ENCODE data around the gene FOLR1. TPM values are rescaled to one million over a fixed set of nuclear protein-coding genes. Genes with fewer than 3 reads are reported as not detected.
A peak's percentile ranks its signal among the peaks of the same experiment; 100 is the strongest.

FOLR1 gene
- total RNA-seq, 1 experiment from 2014 or later = 93.4 TPM

DNA sequence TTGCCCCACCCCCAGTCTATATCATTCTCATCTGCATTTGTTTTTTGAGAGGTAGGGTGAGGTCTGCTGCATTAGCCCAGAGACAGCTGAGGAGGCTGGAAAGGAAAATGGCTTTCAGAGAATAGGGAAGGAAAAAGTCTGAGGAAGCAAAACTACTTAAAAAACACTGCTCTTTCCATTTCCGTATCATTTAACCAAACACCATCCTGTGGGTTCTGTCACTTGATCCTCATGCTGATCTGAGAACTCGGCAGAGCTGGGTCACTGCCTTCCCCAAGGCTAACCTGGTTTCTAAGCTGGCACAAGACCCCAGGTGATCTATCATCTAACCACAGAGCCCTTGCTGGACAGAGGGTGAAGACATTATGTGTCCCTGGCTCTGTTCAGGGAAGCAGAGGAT is 25.9 kb downstream of the FOLR1 start:
- no peaks in the 10 kb centered on the region for H3K9me3 ChIP-seq
- ChIA-PET POLR2A (interaction anchor here (0.6 kb wide), 1 partner anchor 110 kb away, joined by 3 read pairs; no protein-coding TSS in a partner anchor), CTCF (no interaction called here)
- H3K27ac Mint-ChIP-seq (ENCODE audit: unreplicated experiment) = no peak overlapping the region
- H3K36me3 ChIP-seq (ENCODE audit: control insufficient read depth, insufficient read depth, low read length) = no peaks in the 10 kb centered on the region
- H3K27me3 ChIP-seq (replicated peaks; ENCODE audit: control insufficient read depth, insufficient read depth, low read length) = no peaks in the 10 kb centered on the region
- peaks cover 9% of the 10 kb centered on the region for H3K27me3 Mint-ChIP-seq (ENCODE audit: insufficient read depth, unreplicated experiment)
- intact Hi-C loops (cut with micrococcal nuclease; ENCODE audit: unreplicated experiment) = no loop called here
- H3K4me3 Mint-ChIP-seq (ENCODE audit: unreplicated experiment) = no peak overlapping the region
- peaks cover 10% of the 10 kb centered on the region for H3K4me1 Mint-ChIP-seq (ENCODE audit: low read depth, unreplicated experiment)
- no peak overlapping the region for H3K4me3 ChIP-seq (ENCODE audit: low read depth, low read length)
- peaks cover 11% of the 10 kb centered on the region for H3K4me1 ChIP-seq
- no peak for TF ChIP-seq CTCF (IDR thresholded peaks at IDR 0.05; ENCODE audit: insufficient read depth in 1 of 2, low read depth in 1 of 2, low read length in 1 of 2, severe bottlenecking in 1 of 2, unreplicated experiment in 1 of 2)
- peaks cover 1% of the 10 kb centered on the region for H3K36me3 Mint-ChIP-seq (ENCODE audit: insufficient read depth, unreplicated experiment)
- BruUV-seq (replicated peaks) = no TSS peak
- no peaks in the 10 kb centered on the region for H3K9me3 Mint-ChIP-seq (ENCODE audit: unreplicated experiment)
- DNase-seq = peak in 1 of 2 experiments; percentile 19

GRCh38 chr11:72218251-72218745 is 26.4 kb downstream of the FOLR1 start:
- TF ChIP-seq CTCF (IDR thresholded peaks at IDR 0.05; ENCODE audit: insufficient read depth in 1 of 2, low read depth in 1 of 2, low read length in 1 of 2, severe bottlenecking in 1 of 2, unreplicated experiment in 1 of 2) = no peak
- Mint-ChIP-seq H3K4me1 (ENCODE audit: low read depth, unreplicated experiment) (peaks cover 12% of the 10 kb centered on the region), H3K27ac (ENCODE audit: unreplicated experiment) (no peak overlapping the region), H3K36me3 (ENCODE audit: insufficient read depth, unreplicated experiment) (peaks cover 6% of the 10 kb centered on the region), H3K9me3 (ENCODE audit: unreplicated experiment) (no peaks in the 10 kb centered on the region), H3K4me3 (ENCODE audit: unreplicated experiment) (no peak overlapping the region), H3K27me3 (ENCODE audit: insufficient read depth, unreplicated experiment) (peaks cover 9% of the 10 kb centered on the region)
- intact Hi-C loops (cut with micrococcal nuclease; ENCODE audit: unreplicated experiment) = no loop called here
- Histone ChIP-seq H3K4me3 (ENCODE audit: low read depth, low read length) (no peak overlapping the region), H3K36me3 (ENCODE audit: control insufficient read depth, insufficient read depth, low read length) (no peaks in the 10 kb centered on the region), H3K9me3 (no peaks in the 10 kb centered on the region), H3K4me1 (peaks cover 11% of the 10 kb centered on the region), H3K27me3 (replicated peaks; ENCODE audit: control insufficient read depth, insufficient read depth, low read length) (no peaks in the 10 kb centered on the region)
- ChIA-PET CTCF (no interaction called here), POLR2A (interaction anchor here (0.6 kb wide), 1 partner anchor 110 kb away, joined by 3 read pairs; no protein-coding TSS in a partner anchor)
- peak in 1 of 2 experiments; percentile 26 for DNase-seq
- no TSS peak for BruUV-seq (replicated peaks)

GRCh38 chr11:72220696-72221363 is 28.9 kb downstream of the FOLR1 start:
- H3K27me3 ChIP-seq (replicated peaks; ENCODE audit: control insufficient read depth, insufficient read depth, low read length) = no peaks in the 10 kb centered on the region
- BruUV-seq (replicated peaks) = no TSS peak
- intact Hi-C loops (cut with micrococcal nuclease; ENCODE audit: unreplicated experiment) = loop anchor here (5.0 kb wide), 3 partner anchors 39 to 274 kb away; no protein-coding TSS in a partner anchor
- Mint-ChIP-seq H3K9me3 (ENCODE audit: unreplicated experiment) (no peaks in the 10 kb centered on the region), H3K27ac (ENCODE audit: unreplicated experiment) (no peak overlapping the region), H3K4me1 (ENCODE audit: low read depth, unreplicated experiment) (peaks cover 19% of the 10 kb centered on the region), H3K36me3 (ENCODE audit: insufficient read depth, unreplicated experiment) (peaks cover 21% of the 10 kb centered on the region), H3K27me3 (ENCODE audit: insufficient read depth, unreplicated experiment) (peaks cover 7% of the 10 kb centered on the region), H3K4me3 (ENCODE audit: unreplicated experiment) (no peak overlapping the region)
- DNase-seq = peak in 1 of 2 experiments; percentile 33
- CTCF ChIA-PET = interaction anchor here (0.6 kb wide), 1 partner anchor 51 kb away, joined by 5 read pairs; no protein-coding TSS in a partner anchor
- POLR2A ChIA-PET = no interaction called here
- TF ChIP-seq CTCF (IDR thresholded peaks at IDR 0.05; ENCODE audit: insufficient read depth in 1 of 2, low read depth in 1 of 2, low read length in 1 of 2, severe bottlenecking in 1 of 2, unreplicated experiment in 1 of 2) = no peak
- H3K4me3 ChIP-seq (ENCODE audit: low read depth, low read length) = no peak overlapping the region
- no peaks in the 10 kb centered on the region for H3K9me3 ChIP-seq
- no peaks in the 10 kb centered on the region for H3K36me3 ChIP-seq (ENCODE audit: control insufficient read depth, insufficient read depth, low read length)
- peaks cover 14% of the 10 kb centered on the region for H3K4me1 ChIP-seq
